GM12878 (cell line): ENCODE results near the gene TREM1. TPM values are rescaled to one million over a fixed set of nuclear protein-coding genes. Genes with fewer than 3 reads are reported as not detected.

Experiments
- BCL11A ChIP-seq: IDR thresholded peaks from 2 replicates; pipeline ENCODE4 v1.6.1; 2011; ENCODE audit warnings: low read depth, low read length
- BHLHE40 ChIP-seq, 2 experiments: fragments of 450-650 bp in 1 of 2; IDR thresholded peaks; 2 replicates each; pipeline ENCODE4 v1.6.1; 2011 to 2017; ENCODE audit warnings: low read depth in 2 of 2, borderline replicate concordance in 1 of 2, improper control_type of control experiment in 1 of 2, low read length in 1 of 2, mild to moderate bottlenecking in 1 of 2
- BMI1 ChIP-seq: fragments of 450-650 bp; IDR thresholded peaks from 2 replicates; pipeline ENCODE4 v1.6.1; 2016; ENCODE audit warnings: mild to moderate bottlenecking, moderate library complexity, borderline replicate concordance
- CREB1 ChIP-seq: IDR thresholded peaks from 2 replicates; pipeline ENCODE4 v1.6.1; 2012; ENCODE audit warnings: low read depth, mild to moderate bottlenecking, inconsistent platforms
- DPF2 ChIP-seq: fragments of 450-650 bp; IDR thresholded peaks from 2 replicates; pipeline ENCODE4 v1.6.1; 2017; ENCODE audit warnings: mild to moderate bottlenecking
- E4F1 ChIP-seq: fragments of 450-650 bp; IDR thresholded peaks from 2 replicates; pipeline ENCODE4 v1.6.1; 2018; ENCODE audit warnings: borderline replicate concordance, mild to moderate bottlenecking; ENCODE audit not compliant: partially characterized antibody
- IKZF1 ChIP-seq: fragments of 450-650 bp; conservative IDR thresholded peaks from 2 replicates; pipeline ENCODE4 v1.6.1; 2017; ENCODE audit warnings: antibody characterized with exemption, mild to moderate bottlenecking
- IKZF2 ChIP-seq, 2 experiments: fragments of 450-650 bp; IDR thresholded peaks; 2 replicates each; pipeline ENCODE4 v1.6.1; 2017; ENCODE audit warnings: mild to moderate bottlenecking in 2 of 2, moderate library complexity in 2 of 2
- KAT2A ChIP-seq: conservative IDR thresholded peaks from 2 replicates; pipeline ENCODE4 v1.6.1; 2011; ENCODE audit warnings: low read depth, low read length; ENCODE audit not compliant: control insufficient read depth
- MTA2 ChIP-seq: fragments of 450-650 bp; IDR thresholded peaks from 2 replicates; pipeline ENCODE4 v1.6.1; 2016; ENCODE audit warnings: low read depth, mild to moderate bottlenecking, moderate library complexity
- PAX8 ChIP-seq: fragments of 450-650 bp; IDR thresholded peaks from 2 replicates; pipeline ENCODE4 v1.6.1; 2017; ENCODE audit warnings: mild to moderate bottlenecking, moderate library complexity
- RELB ChIP-seq: fragments of 450-650 bp; IDR thresholded peaks from 2 replicates; pipeline ENCODE4 v1.6.1; 2017; ENCODE audit warnings: low read depth, mild to moderate bottlenecking, moderate library complexity
- RFX5 ChIP-seq: IDR thresholded peaks from 2 replicates; pipeline ENCODE4 v1.6.1; 2011; ENCODE audit warnings: low read depth, low read length, improper control_type of control experiment
- RUNX3 ChIP-seq: IDR thresholded peaks from 2 replicates; pipeline ENCODE4 v1.6.1; 2012; ENCODE audit warnings: low read length, inconsistent platforms
- TCF7 ChIP-seq: IDR thresholded peaks from 2 replicates; pipeline ENCODE4 v1.6.1; 2014; ENCODE audit warnings: antibody characterized with exemption, borderline replicate concordance
- YY1 ChIP-seq: IDR thresholded peaks from 2 replicates; pipeline ENCODE4 v1.6.1; 2011; ENCODE audit warnings: low read depth, mild to moderate bottlenecking, low read length
- ZNF207 ChIP-seq: fragments of 450-650 bp; IDR thresholded peaks from 2 replicates; pipeline ENCODE4 v1.6.1; 2014; ENCODE audit warnings: antibody characterized with exemption, mild to moderate bottlenecking, borderline replicate concordance
- polyA plus RNA-seq, 11 experiments: library from polyadenylated mRNA; depleted of rRNA in 4 of 11; unstranded in 6 of 11; stranded (reverse) in 5 of 11; fragments of >200 nt; fragmentation: Nextera tagmentation in 4 of 11; fragmentation: Illumina TruSeq in 1 of 11; extraction: Ambion mirVana in 4 of 11; extraction: Trizol in 1 of 11; gene quantifications; 1 replicate in 1 of 11; 2 replicates in 10 of 11; pipeline versions ENCODE4 v1.2.1 to v1.2.3, GENCODE V29; 2011 to 2016; ENCODE audit warnings: inconsistent platforms in 2 of 11, missing spikeins in 2 of 11, low read depth in 1 of 11
- total RNA-seq, 4 experiments: library from RNA; depleted of rRNA in 3 of 4; stranded (reverse); fragments of >200 nt in 3 of 4; fragmentation: Illumina TruSeq in 1 of 4; extraction: Trizol in 1 of 4; gene quantifications; 2 replicates each; pipeline versions ENCODE4 v1.2.1 to v1.2.3, GENCODE V29; 2013 to 2021
- TF ChIP-seq, protein P1 (sequence below): fragments of 450-650 bp; IDR thresholded peaks from 2 replicates; pipeline ENCODE4 v1.6.1; 2016; ENCODE audit warnings: mild to moderate bottlenecking, moderate library complexity, borderline replicate concordance
- TF ChIP-seq, protein P2 (sequence below): IDR thresholded peaks from 2 replicates; pipeline ENCODE4 v1.6.1; 2011; ENCODE audit warnings: borderline replicate concordance, low read depth, mild to moderate bottlenecking, moderate library complexity, low read length; ENCODE audit not compliant: insufficient read depth, poor library complexity, severe bottlenecking

Gene TREM1
- total and polyA plus RNA-seq, 10 of the 15 experiments (the other 5 are each of a cell fraction or from before 2014, with no cell fraction given): 0.09 to 2.6 (median 0.28) TPM; not detected in 2

GRCh38 chr6:41288030-41288753 is 1.7 kb upstream of the TREM1 start (continued):
- peak; percentile 73; the same call in 1 of the 2 replicates for TF ChIP-seq RELB
- peak; percentile 77 for TF ChIP-seq DPF2
- 0 out of 2 replicates have a peak, but pooled peaks have one; percentile 45 for TF ChIP-seq ZNF207
- peak; percentile 76 for TF ChIP-seq CREB1
- TF ChIP-seq KAT2A: no peak
- TF ChIP-seq IKZF1: peak; percentile 56; the same call in 1 of the 2 replicates
- TF ChIP-seq BHLHE40 (IDR thresholded peaks at IDR 0.05; ENCODE audit: borderline replicate concordance in 1 of 2, low read depth in 2 of 2, low read length in 1 of 2): peak; percentile 74 to 92
- TF ChIP-seq YY1: 0 out of 2 replicates have a peak, but pooled peaks have one; percentile 22
- peak; percentile 46; the same call in 1 of the 2 replicates for TF ChIP-seq RUNX3
- no peak for TF ChIP-seq PAX8
- TF ChIP-seq, protein P1, sequence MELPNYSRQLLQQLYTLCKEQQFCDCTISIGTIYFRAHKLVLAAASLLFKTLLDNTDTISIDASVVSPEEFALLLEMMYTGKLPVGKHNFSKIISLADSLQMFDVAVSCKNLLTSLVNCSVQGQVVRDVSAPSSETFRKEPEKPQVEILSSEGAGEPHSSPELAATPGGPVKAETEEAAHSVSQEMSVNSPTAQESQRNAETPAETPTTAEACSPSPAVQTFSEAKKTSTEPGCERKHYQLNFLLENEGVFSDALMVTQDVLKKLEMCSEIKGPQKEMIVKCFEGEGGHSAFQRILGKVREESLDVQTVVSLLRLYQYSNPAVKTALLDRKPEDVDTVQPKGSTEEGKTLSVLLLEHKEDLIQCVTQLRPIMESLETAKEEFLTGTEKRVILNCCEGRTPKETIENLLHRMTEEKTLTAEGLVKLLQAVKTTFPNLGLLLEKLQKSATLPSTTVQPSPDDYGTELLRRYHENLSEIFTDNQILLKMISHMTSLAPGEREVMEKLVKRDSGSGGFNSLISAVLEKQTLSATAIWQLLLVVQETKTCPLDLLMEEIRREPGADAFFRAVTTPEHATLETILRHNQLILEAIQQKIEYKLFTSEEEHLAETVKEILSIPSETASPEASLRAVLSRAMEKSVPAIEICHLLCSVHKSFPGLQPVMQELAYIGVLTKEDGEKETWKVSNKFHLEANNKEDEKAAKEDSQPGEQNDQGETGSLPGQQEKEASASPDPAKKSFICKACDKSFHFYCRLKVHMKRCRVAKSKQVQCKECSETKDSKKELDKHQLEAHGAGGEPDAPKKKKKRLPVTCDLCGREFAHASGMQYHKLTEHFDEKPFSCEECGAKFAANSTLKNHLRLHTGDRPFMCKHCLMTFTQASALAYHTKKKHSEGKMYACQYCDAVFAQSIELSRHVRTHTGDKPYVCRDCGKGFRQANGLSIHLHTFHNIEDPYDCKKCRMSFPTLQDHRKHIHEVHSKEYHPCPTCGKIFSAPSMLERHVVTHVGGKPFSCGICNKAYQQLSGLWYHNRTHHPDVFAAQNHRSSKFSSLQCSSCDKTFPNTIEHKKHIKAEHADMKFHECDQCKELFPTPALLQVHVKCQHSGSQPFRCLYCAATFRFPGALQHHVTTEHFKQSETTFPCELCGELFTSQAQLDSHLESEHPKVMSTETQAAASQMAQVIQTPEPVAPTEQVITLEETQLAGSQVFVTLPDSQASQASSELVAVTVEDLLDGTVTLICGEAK: peak; percentile 83; the same call in 1 of the 2 replicates
- no peak for TF ChIP-seq E4F1
- 0 out of 2 replicates have a peak, but pooled peaks have one; percentile 13 for TF ChIP-seq BCL11A
- no peak for TF ChIP-seq TCF7
- TF ChIP-seq MTA2: peak; percentile 80
- TF ChIP-seq, protein P2, sequence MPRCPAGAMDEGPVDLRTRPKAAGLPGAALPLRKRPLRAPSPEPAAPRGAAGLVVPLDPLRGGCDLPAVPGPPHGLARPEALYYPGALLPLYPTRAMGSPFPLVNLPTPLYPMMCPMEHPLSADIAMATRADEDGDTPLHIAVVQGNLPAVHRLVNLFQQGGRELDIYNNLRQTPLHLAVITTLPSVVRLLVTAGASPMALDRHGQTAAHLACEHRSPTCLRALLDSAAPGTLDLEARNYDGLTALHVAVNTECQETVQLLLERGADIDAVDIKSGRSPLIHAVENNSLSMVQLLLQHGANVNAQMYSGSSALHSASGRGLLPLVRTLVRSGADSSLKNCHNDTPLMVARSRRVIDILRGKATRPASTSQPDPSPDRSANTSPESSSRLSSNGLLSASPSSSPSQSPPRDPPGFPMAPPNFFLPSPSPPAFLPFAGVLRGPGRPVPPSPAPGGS: no peak
- TF ChIP-seq RFX5: peak; percentile 94
- peak; percentile 64; the same call in 1 of the 2 replicates for TF ChIP-seq BMI1
- TF ChIP-seq IKZF2 (IDR thresholded peaks at IDR 0.05): peak; percentile 13 to 35; a peak in 2 of 4 replicates
